Stimulated activated naive CD8-positive, alpha-beta T cell treated with anti-CD3 and anti-CD28 coated beads, Interleukin-15, Interleukin-2, amounts not matched to agents 100 ng/mL and 50 ng/mL, for 24 hours (primary cell): ENCODE measurements around the gene DCST2.
A peak's percentile ranks its signal among the peaks of the same experiment; 100 is the strongest.

ENCODE experiments used
- H3K27ac Mint-ChIP-seq: one replicate; pipeline ENCODE4 v1.8.0; 2021; ENCODE audit warnings: mild to moderate bottlenecking, mixed read lengths
- H3K27me3 Mint-ChIP-seq: one replicate; pipeline ENCODE4 v1.8.0; 2021; ENCODE audit warnings: mixed read lengths
- H3K36me3 Mint-ChIP-seq: one replicate; pipeline ENCODE4 v1.8.0; 2021; ENCODE audit warnings: low read depth, mixed read lengths
- H3K4me1 Mint-ChIP-seq: one replicate; pipeline ENCODE4 v1.8.0; 2021; ENCODE audit warnings: low read depth, mixed read lengths
- H3K4me3 Mint-ChIP-seq: one replicate; pipeline ENCODE4 v1.8.0; 2021; ENCODE audit warnings: mild to moderate bottlenecking, mixed read lengths
- H3K9me3 Mint-ChIP-seq: one replicate; pipeline ENCODE4 v1.8.0; 2021; ENCODE audit warnings: mixed read lengths

The DCST2 gene

DNA sequence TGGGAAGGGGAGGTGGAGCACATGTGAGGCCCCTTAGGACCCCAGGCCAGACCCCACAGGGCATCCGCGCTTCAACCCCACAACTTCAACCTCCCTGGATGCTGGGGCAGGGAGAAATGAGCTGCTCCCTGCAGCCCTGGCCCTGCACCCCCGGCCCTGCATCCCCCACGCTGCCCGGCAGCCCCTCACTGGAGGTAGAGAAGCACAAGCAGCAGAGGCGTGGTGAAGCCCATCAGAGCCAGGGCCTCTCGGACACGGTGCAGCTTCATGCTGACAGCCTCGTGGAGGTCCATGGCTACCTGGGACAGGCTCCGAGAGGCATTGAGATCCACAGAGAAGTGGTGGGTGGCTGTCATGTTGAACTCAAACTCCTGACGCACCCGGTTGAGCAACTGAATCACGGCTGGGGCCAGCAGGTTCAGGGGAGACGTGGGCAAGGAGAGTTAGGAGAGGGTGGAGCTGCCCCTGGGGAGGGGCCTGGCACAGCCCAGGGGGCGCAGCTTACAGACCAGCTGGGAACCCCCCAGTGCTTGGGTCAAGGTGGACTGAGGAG, 3.3 kb downstream of the DCST2 start:
- H3K4me1 Mint-ChIP-seq, result no peaks in the 10 kb centered on the region
- no peak overlapping the region for H3K27ac Mint-ChIP-seq
- H3K27me3 Mint-ChIP-seq, result no peaks in the 10 kb centered on the region
- no peak overlapping the region for H3K4me3 Mint-ChIP-seq
- H3K36me3 Mint-ChIP-seq, result no peaks in the 10 kb centered on the region
- H3K9me3 Mint-ChIP-seq, result no peaks in the 10 kb centered on the region

DNA sequence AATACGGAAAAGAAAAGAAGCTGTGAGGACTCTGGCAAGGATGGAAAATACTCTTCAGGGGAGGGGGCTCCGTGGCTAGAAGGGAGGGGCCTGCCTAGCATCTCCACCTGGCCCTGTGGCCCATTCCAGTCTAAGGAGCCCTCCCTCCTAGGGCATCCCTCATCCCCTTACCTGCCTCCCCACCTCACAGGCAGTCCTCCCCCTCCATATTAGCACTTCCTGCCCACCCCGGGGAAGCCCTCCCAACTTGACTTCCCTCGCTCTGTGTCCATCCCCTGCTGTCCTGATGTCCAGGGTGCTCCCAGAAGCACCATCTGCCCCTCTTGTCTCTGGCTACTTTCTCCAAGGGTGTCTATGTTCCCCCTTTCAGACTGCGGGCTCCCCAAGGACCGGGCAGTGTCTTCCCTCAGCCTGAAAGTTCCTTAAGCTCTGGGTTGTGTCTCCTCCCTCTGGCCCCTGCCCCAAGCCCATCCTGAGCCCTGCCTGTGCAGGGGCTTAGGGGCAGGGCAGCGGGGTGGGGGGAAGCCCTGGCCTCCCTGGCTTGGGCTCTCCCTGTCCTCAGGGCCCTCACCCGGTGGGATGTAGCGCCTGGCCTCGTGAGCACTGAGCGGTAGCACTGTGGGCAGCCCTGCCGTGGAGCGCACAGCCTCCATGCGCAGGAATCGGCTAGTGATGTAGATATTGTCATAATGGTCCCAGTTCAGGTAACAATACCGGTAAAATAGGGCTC, 3.9 kb downstream of the DCST2 start:
- Mint-ChIP-seq H3K27ac (no peak overlapping the region), H3K36me3 (no peaks in the 10 kb centered on the region), H3K9me3 (no peaks in the 10 kb centered on the region), H3K4me1 (no peaks in the 10 kb centered on the region), H3K4me3 (no peak overlapping the region), H3K27me3 (no peaks in the 10 kb centered on the region)

DNA sequence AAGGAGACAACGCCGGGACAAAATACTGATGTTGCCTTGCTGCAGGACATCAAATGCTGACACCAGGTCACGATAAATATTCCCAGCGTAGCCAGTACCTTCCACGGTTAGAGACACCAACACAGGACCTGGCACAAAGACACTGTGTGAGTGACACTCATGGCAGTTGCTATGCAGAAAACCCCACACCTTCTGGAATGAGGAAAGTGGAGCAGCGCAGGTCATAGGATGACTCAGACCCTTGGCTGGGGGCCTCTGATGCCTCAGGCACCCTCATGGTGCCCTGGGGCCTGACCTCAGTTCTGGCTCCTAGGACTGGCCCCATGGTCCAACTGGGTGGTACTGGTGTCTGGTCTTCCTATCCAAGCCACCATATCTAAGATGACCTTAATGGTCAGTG, 7.0 kb downstream of the DCST2 start:
- H3K27me3 Mint-ChIP-seq, result no peaks in the 10 kb centered on the region

DNA sequence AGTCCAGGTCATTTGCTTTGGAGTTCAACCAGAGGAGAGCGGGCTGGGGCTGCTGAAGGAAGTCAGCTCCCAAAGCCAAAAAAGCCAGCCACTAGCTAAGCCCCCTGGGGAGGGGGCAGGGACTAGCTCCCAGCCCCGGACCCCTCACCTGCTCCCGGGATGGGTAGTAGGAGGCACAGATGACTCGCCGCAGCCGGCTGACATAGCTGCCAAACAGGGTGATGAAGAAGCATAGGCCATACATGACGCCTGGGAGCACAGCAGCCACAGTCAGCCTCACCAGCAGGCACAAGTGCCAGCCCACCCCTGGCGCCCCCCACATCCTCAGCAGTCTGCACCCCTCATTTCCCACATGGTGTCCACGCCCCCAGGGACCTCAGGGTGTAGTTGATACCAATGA, 7.4 kb downstream of the DCST2 start:
- no peaks in the 10 kb centered on the region for H3K36me3 Mint-ChIP-seq
- H3K27ac Mint-ChIP-seq, result no peak overlapping the region
- H3K4me1 Mint-ChIP-seq, result no peaks in the 10 kb centered on the region
- no peaks in the 10 kb centered on the region for H3K9me3 Mint-ChIP-seq
- H3K4me3 Mint-ChIP-seq, result no peak overlapping the region
- H3K27me3 Mint-ChIP-seq, result no peaks in the 10 kb centered on the region

More for the DNA sequence above, 7.0 kb downstream of the DCST2 start:
- Mint-ChIP-seq H3K4me1 (no peaks in the 10 kb centered on the region), H3K27ac (no peak overlapping the region), H3K36me3 (no peaks in the 10 kb centered on the region), H3K9me3 (no peaks in the 10 kb centered on the region), H3K4me3 (no peak overlapping the region)

DNA sequence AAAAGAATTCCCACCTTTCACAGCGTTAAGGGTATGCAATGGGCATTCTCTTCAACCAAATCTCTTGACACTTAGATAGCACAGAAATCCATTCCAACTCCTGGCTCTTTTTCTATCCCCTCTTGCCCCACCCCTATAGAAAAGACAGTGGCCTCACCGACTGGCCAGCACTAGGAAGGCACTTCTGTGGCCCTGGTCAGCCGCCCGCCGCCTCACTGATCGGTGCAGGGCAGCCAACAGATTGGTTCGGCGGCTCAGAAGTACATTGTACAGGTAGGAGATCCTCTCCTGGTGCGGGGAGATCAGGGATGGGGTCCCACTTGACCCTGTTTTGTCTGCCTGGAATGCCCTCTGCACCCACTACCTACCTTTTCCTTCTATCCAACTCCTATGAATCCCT, 9.3 kb downstream of the DCST2 start:
- Mint-ChIP-seq H3K9me3 (no peaks in the 10 kb centered on the region), H3K4me1 (peaks cover 9% of the 10 kb centered on the region), H3K4me3 (no peak overlapping the region), H3K27me3 (no peaks in the 10 kb centered on the region), H3K36me3 (no peaks in the 10 kb centered on the region), H3K27ac (no peak overlapping the region)

DNA sequence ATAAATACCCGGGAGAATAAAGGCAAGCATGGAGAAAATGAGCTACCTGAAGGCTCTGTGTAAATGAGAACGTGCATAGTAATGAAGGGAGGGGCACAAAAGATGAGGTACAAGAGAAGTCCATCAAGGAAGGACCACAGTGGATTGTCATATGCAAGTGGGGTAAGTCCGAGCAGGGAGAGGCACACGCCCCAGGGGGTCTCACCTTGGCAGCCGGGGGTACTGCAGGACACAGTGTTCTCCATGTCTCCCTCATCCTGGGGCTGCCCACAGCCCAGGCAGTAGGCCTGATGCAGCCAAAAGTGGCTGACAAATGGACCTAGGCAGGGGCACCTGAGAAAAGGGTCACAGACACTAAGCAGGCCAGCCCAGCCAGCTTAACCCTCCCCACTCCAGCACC, 10.0 kb downstream of the DCST2 start:
- Mint-ChIP-seq H3K4me3 (no peak overlapping the region), H3K4me1 (peaks cover 9% of the 10 kb centered on the region), H3K36me3 (no peaks in the 10 kb centered on the region), H3K9me3 (no peaks in the 10 kb centered on the region), H3K27me3 (no peaks in the 10 kb centered on the region), H3K27ac (no peak overlapping the region)

DNA sequence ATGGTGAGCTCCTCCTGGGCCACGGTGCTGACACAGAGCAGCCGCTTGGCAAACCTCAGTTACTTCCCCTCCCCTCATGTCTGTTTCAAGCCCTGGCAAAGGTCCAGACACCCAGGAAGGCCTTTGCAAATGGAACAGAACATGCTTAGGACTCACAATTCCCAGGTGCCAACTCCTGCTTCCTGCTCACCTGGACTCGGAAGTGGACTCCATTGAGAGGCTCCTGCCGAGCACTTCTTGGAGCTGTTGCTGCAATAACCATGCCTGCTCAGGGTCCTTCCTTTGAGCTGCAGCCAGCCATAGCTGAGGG, 10.7 kb downstream of the DCST2 start:
- H3K4me1 Mint-ChIP-seq, result peaks cover 11% of the 10 kb centered on the region
- no peaks in the 10 kb centered on the region for H3K27me3 Mint-ChIP-seq
- no peaks in the 10 kb centered on the region for H3K9me3 Mint-ChIP-seq
- no peaks in the 10 kb centered on the region for H3K36me3 Mint-ChIP-seq
- H3K4me3 Mint-ChIP-seq, result no peak overlapping the region
- H3K27ac Mint-ChIP-seq, result no peak overlapping the region

DNA sequence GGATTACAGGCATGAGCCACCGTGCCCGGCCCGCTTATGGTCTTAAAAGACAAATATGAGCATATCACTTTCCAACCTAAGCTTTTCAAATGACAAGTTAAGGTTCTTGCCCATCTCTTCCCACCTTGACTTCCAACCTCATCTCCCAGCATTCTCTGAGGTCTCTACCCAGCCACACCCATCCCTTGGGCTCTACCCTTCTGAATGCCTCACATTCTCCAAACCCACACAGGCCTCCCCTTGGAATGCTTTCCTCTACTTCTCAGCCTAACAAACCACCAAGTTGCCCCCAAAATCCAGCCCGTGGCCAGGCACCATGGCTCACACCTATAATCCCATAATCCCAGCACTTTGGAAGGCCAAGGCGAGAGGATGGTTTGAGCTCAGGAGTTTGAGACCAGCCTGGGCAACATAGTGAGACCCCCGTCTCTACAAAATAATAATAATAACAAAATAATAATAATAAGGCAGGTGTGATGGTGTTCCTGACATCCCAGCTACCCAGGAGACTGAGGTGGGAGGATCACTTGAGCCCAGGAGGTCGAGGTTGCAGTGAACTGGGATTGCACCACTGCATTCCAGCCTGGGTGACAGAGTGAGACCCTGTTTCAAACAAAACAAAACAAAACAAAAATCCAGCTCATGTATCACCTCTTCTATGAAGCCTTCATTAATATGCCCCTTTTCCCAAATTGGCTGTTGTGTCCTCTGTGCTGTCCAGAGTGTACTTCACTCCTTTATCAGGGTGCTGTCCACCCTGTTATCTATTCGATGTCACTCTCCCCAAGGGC, 11.2 kb downstream of the DCST2 start:
- Mint-ChIP-seq H3K4me3 (no peak overlapping the region), H3K27ac (no peak overlapping the region), H3K9me3 (no peaks in the 10 kb centered on the region), H3K27me3 (no peaks in the 10 kb centered on the region), H3K4me1 (peaks cover 16% of the 10 kb centered on the region), H3K36me3 (no peaks in the 10 kb centered on the region)

DNA sequence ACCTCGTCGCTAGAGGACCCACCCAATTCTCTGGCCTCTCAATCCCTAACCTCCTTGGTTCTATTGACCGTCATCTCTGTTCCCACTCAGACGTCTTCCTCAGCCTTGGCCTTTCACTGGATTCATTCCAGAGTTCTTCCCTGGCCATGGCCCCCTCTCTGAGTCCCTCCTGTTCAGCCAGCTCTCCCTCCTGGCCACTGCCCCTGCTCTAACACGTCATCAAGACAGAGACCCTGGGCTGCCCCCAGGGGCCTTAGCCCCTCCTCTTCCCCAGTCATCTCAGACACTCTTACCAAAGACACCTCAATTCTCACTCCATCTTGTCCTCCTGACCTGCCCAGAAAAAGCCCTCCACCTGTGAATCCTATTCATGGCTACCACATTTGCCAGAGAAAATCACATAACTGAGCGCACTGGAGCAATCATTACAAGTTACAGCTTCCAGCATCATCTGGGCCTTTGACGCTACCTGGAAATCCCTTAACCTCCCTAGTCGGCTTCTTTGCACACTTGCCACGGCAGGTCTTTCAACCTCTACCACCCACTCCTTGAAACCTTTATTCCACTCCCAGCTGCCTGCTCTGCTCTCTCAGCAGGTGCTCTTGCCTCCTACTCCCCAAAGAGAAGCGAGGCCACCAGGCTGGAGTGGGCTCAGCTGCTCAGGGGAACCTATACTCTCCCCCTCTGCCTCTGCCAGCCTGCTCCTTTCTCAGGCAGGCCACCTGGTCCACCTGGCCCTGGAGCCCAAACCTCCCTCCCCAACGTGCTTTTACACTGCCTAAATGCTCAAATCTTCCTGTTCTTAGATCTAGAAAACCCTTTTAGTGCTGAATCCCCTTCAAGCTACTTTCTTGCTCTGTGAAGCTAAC, 14.0 kb downstream of the DCST2 start:
- Mint-ChIP-seq H3K4me3 (no peak overlapping the region), H3K9me3 (no peaks in the 10 kb centered on the region), H3K36me3 (peaks cover 7% of the 10 kb centered on the region), H3K27ac (peak overlapping the region; percentile 70), H3K4me1 (peaks cover 34% of the 10 kb centered on the region), H3K27me3 (no peaks in the 10 kb centered on the region)

DNA sequence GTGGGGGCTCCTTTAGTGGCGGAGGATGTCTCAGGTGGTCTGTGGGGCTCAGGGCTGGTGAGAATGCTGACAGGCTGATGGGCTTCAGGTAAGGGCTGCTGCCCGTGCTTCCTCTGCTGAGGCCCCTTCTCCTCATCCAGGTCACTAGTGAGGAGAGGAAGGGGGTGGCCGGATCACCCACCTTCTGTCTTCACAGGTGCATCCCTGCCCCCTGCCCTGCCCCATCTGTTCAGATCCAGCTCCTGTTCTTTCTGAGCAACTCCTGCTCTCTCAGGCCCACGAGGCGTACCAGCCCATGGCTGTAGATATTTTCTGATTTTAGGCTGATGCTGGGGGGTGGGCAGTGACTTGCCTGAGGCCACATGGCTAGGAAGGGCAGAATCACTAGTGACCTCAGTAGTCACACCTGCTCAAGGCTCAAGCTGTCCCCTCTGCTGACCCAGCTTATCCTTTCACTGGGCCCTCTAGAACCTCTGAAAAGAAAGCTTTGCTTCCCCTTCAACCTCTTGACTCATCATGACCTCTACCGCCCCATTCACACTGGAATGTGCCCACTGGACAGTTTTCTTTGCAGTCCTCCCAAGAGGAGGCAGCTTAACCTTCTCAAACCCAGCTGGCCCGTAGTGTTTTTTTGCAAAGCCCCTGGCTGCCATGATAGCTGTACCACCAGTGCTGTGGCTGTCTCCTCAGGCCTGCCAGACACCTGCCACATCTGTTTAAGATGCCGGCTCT, 14.8 kb downstream of the DCST2 start:
- Mint-ChIP-seq H3K9me3 (no peaks in the 10 kb centered on the region), H3K4me1 (peaks cover 42% of the 10 kb centered on the region), H3K4me3 (no peak overlapping the region), H3K27me3 (no peaks in the 10 kb centered on the region), H3K36me3 (peaks cover 7% of the 10 kb centered on the region), H3K27ac (no peak overlapping the region)

DNA sequence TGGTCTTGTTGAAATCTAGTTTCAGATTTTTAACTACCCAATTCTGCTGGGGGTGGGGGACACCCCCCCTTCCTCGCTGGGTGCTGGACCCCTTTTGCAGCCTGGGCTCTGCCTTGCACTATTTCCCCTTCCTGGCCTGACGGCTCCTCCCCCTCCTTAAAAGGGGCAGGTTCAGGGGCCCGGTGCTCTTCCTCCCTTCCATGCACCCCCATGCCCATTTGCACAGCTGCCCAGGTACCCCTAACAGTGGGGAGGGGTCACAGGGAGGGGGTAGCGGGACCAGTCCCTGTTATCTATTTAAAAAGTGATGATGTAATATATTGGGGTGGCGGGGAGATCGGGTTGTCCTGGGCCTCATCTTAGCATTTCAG, 15.7 kb downstream of the DCST2 start:
- H3K9me3 Mint-ChIP-seq, result no peaks in the 10 kb centered on the region
- H3K4me3 Mint-ChIP-seq, result peak overlapping the region; percentile 69
- no peaks in the 10 kb centered on the region for H3K27me3 Mint-ChIP-seq
- peak overlapping the region; percentile 28 for H3K27ac Mint-ChIP-seq
- H3K36me3 Mint-ChIP-seq, result peaks cover 7% of the 10 kb centered on the region
- H3K4me1 Mint-ChIP-seq, result peaks cover 50% of the 10 kb centered on the region

DNA sequence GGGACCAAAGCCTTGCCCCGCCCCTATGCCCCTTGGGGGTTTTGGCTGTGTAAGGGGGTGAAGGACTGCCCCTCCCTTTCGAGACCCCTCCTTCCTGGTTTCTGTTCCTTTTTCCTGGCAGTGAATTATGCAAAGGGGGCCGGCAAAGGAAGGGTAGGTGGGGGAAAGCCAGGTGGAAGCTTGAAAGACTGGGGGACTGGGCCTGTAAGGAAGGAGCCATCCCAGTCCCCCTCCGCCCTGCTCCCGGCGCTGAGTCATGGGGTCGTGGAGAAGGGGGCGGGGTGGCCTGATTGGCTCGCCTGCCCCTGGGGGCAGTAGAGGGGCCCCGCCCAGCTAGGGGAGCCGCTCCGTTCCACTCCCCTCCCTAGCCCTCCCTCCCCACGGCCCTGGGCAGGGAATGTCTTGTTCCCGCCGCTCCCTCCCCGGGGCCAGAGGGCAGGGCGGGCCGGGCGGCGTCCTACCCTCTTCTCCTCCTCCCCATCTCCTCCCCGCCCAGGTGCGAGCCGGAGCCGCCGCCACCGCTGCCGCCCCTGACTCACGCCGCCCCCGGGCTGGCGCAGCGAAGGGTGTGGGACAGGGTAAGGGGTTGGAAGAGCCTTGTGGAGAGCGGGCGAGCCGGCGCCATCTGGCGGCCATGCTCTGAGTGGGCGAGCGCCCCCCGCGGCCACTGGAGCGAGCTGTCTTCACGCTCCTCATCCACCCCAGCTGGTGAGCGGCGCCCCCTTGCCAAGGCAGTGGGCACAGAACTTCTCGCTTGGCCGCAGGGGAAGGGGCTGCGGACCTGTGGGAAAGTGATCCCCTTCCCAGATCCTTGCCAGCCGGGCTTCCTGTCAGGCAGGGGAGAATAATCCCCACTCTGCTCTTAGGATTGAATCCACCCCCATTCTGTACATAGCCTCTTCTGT, 16.3 kb downstream of the DCST2 start:
- H3K4me1 Mint-ChIP-seq, result peaks cover 57% of the 10 kb centered on the region
- H3K36me3 Mint-ChIP-seq, result peaks cover 7% of the 10 kb centered on the region
- H3K27me3 Mint-ChIP-seq, result no peaks in the 10 kb centered on the region
- peak overlapping the region; percentile 69 for H3K4me3 Mint-ChIP-seq
- H3K27ac Mint-ChIP-seq, result peak overlapping the region; percentile 28
- no peaks in the 10 kb centered on the region for H3K9me3 Mint-ChIP-seq

DNA sequence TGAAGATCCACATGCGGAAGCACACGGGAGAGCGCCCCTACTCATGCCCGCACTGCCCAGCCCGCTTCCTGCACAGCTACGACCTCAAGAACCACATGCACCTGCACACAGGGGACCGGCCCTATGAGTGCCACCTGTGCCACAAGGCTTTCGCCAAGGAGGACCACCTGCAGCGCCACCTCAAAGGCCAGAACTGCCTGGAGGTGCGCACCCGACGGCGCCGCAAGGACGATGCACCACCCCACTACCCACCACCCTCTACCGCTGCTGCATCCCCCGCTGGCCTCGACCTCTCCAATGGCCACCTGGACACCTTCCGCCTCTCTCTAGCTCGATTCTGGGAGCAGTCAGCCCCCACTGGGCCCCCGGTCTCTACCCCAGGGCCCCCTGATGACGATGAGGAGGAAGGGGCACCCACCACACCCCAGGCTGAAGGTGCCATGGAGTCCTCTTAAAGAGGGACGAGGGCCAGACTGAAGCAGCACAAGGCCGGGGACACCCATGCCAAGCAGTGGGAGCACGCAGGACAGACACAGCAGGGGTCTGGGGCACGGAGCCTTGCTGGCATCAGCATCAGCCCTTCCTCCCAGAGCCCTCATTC, 17.2 kb downstream of the DCST2 start:
- peak overlapping the region; percentile 17 for H3K4me3 Mint-ChIP-seq
- no peaks in the 10 kb centered on the region for H3K27me3 Mint-ChIP-seq
- peak overlapping the region; percentile 67 for H3K27ac Mint-ChIP-seq
- H3K36me3 Mint-ChIP-seq, result peaks cover 7% of the 10 kb centered on the region
- H3K9me3 Mint-ChIP-seq, result no peaks in the 10 kb centered on the region
- H3K4me1 Mint-ChIP-seq, result peaks cover 63% of the 10 kb centered on the region
